LNCaP clone FGC (cell line): ENCODE results near the gene ATAD1.

Source experiments
- DNase-seq: peaks from one replicate; pipeline ENCODE4 v3.0.0-alpha.2; 2011; ENCODE audit warnings: low read depth
- H3K4me3 ChIP-seq: 2 replicates; pipeline ENCODE4 v1.5.1; 2011; ENCODE audit warnings: mild to moderate bottlenecking, low read depth, low read length, control low read depth
- CTCF ChIP-seq: IDR thresholded peaks from 2 replicates; pipeline ENCODE4 v1.5.1; 2012; ENCODE audit warnings: mild to moderate bottlenecking; ENCODE audit not compliant: control insufficient read depth, insufficient read depth; ENCODE audit errors: extremely low read depth

Gene ATAD1

GRCh38 chr10:87761892-87762291, 56.1 kb downstream of the ATAD1 start:
- no peak overlapping the region for H3K4me3 ChIP-seq
- DNase-seq, result no peak
- no peak for TF ChIP-seq CTCF

GRCh38 chr10:87761153-87761552, 56.9 kb downstream of the ATAD1 start:
- no peak for DNase-seq
- no peak for TF ChIP-seq CTCF
- H3K4me3 ChIP-seq, result no peak overlapping the region

- H3K4me3 ChIP-seq, result no peak overlapping the region
- no peak for DNase-seq
- TF ChIP-seq CTCF, result no peak
Observed at GRCh38 chr10:87760195-87760905, 57.7 kb downstream of the ATAD1 start.

GRCh38 chr10:87759551-87759950, 58.5 kb downstream of the ATAD1 start:
- no peak overlapping the region for H3K4me3 ChIP-seq
- no peak for DNase-seq
- TF ChIP-seq CTCF, result no peak

GRCh38 chr10:87757685-87758084, 60.3 kb downstream of the ATAD1 start:
- H3K4me3 ChIP-seq, result no peak overlapping the region
- DNase-seq, result no peak
- TF ChIP-seq CTCF, result no peak

GRCh38 chr10:87753995-87754866, 63.8 kb downstream of the ATAD1 start:
- no peak for DNase-seq
- TF ChIP-seq CTCF, result no peak
- no peak overlapping the region for H3K4me3 ChIP-seq
